BLaER1 (cell line): ENCODE measurements around the gene TSPAN12.
"Not testable (repeated sequence)": the region's sequence is repeated elsewhere in the genome, so short reads cannot be mapped to it uniquely, and the experiment has no call there.

ENCODE experiments used
- H3K27ac ChIP-seq: shearing (Covaris generic); formaldehyde crosslinking; 2 replicates; pipeline ENCODE4 v1.8.1; 2022
- H3K27me3 ChIP-seq: shearing (Covaris generic); formaldehyde crosslinking; 2 replicates; pipeline ENCODE4 v1.8.1; 2022
- H3K36me3 ChIP-seq: shearing (Covaris generic); formaldehyde crosslinking; 2 replicates; pipeline ENCODE4 v1.8.1; 2022
- H3K4me1 ChIP-seq: shearing (Covaris generic); formaldehyde crosslinking; 2 replicates; pipeline ENCODE4 v1.8.1; 2022
- H3K4me2 ChIP-seq: shearing (Covaris generic); formaldehyde crosslinking; 2 replicates; pipeline ENCODE4 v1.8.1; 2022
- H3K4me3 ChIP-seq: shearing (Covaris generic); formaldehyde crosslinking; 2 replicates; pipeline ENCODE4 v1.8.1; 2022
- H3K9ac ChIP-seq: shearing (Covaris generic); formaldehyde crosslinking; 2 replicates; pipeline ENCODE4 v1.8.1; 2022
- H3K9me3 ChIP-seq: shearing (Covaris generic); formaldehyde crosslinking; 2 replicates; pipeline ENCODE4 v1.8.1; 2022
- H4K20me1 ChIP-seq: shearing (Covaris generic); formaldehyde crosslinking; 2 replicates; pipeline ENCODE4 v1.8.1; 2022
- Cebpa-rat ChIP-seq: shearing (Covaris generic); IDR thresholded peaks from 2 replicates; pipeline ENCODE4 v1.8.1; 2022

Gene TSPAN12, protein sequence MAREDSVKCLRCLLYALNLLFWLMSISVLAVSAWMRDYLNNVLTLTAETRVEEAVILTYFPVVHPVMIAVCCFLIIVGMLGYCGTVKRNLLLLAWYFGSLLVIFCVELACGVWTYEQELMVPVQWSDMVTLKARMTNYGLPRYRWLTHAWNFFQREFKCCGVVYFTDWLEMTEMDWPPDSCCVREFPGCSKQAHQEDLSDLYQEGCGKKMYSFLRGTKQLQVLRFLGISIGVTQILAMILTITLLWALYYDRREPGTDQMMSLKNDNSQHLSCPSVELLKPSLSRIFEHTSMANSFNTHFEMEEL

GRCh38 chr7:120857588-120858573 lies at the start of gene TSPAN12:
TSPAN12 (minus strand) TSS chr7:120858144; CDS start chr7:120856763, 1,381 bp downstream.
- Histone ChIP-seq H3K9ac (peak within 1 kb of the TSS; percentile 86), H3K4me1 (peaks cover 13% of the 10 kb centered on the region), H3K9me3 (no peaks in the 10 kb centered on the region), H3K36me3 (no peaks in the 10 kb centered on the region), H4K20me1 (no peaks in the 10 kb centered on the region), H3K27me3 (no peaks in the 10 kb centered on the region), H3K27ac (peak within 1 kb of the TSS; percentile 64; the same call in 1 of the 2 replicates), H3K4me2 (peak within 1 kb of the TSS; percentile 83), H3K4me3 (peak within 1 kb of the TSS; percentile 89)
- no peak for TF ChIP-seq Cebpa-rat

DNA sequence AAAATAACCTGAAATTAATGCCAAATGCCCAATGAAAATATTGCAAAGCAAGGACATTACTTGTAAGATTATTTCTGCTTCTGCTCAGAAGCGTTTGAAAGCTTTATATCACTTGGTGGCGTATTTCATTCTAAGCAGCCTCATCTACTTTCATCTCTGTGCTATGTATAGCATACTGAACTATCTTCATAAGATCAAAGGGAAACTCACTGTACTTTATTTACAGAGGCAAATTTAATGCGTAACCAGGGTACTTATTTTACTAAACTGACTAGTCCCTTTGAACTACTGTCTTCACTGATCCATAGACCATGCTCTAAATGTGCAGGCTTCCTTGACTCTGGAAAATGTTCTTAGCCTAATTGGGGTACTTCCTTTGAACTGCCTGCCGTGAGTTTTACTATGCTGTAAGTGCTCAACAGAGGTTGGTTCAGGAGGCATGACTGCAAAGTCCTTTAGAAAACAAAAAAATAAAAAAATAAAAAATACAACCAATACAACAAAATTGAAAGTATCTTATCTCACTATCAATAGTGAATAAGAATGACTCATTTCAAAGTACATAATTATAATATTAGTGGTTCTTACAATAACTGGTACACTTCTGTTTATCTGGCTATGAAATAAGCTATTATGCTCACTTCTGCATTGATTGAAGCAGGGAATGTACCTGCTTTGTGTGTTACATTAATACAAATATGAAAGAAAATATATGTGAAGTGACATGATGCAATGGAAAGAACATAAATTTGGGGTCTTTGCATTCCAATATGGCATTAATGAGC lies 41.0 kb upstream of the TSPAN12 start:
- Histone ChIP-seq H3K4me2 (no peak overlapping the region), H3K9ac (no peak overlapping the region), H3K27ac (no peak overlapping the region), H3K27me3 (no peaks in the 10 kb centered on the region), H3K4me1 (no peaks in the 10 kb centered on the region), H4K20me1 (no peaks in the 10 kb centered on the region), H3K9me3 (peaks cover 26% of the 10 kb centered on the region), H3K4me3 (no peak overlapping the region), H3K36me3 (peaks cover 4% of the 10 kb centered on the region; the same call in 1 of the 2 replicates)
- TF ChIP-seq Cebpa-rat: no peak

GRCh38 chr7:120895253-120895652 lies 37.3 kb upstream of the TSPAN12 start:
- H3K27me3 ChIP-seq, H3K4me3 ChIP-seq, H3K9ac ChIP-seq, H3K4me1 ChIP-seq, H4K20me1 ChIP-seq, H3K27ac ChIP-seq, H3K36me3 ChIP-seq, H3K4me2 ChIP-seq: not testable (repeated sequence)
- H3K9me3 ChIP-seq: peaks cover 35% of the 10 kb centered on the region

GRCh38 chr7:120885602-120886001 lies 27.7 kb upstream of the TSPAN12 start:
- not testable (repeated sequence) for H3K4me3 ChIP-seq, H4K20me1 ChIP-seq, H3K27me3 ChIP-seq, H3K36me3 ChIP-seq, H3K9me3 ChIP-seq, H3K27ac ChIP-seq, H3K4me2 ChIP-seq, H3K4me1 ChIP-seq, H3K9ac ChIP-seq

GRCh38 chr7:120877701-120878100 lies 19.8 kb upstream of the TSPAN12 start:
- no peak overlapping the region for H3K4me3 ChIP-seq

GRCh38 chr7:120876922-120877321 lies 19.0 kb upstream of the TSPAN12 start:
- Histone ChIP-seq H3K4me1 (no peaks in the 10 kb centered on the region), H4K20me1 (no peaks in the 10 kb centered on the region), H3K9me3 (no peaks in the 10 kb centered on the region), H3K27me3 (no peaks in the 10 kb centered on the region), H3K9ac (no peak overlapping the region), H3K4me3 (no peak overlapping the region), H3K36me3 (no peaks in the 10 kb centered on the region), H3K27ac (no peak overlapping the region), H3K4me2 (no peak overlapping the region)
- no peak for TF ChIP-seq Cebpa-rat

More at GRCh38 chr7:120877701-120878100, 19.8 kb upstream of the TSPAN12 start:
- no peak overlapping the region for H3K27ac ChIP-seq
- no peaks in the 10 kb centered on the region for H3K36me3 ChIP-seq
- no peak for TF ChIP-seq Cebpa-rat
- no peaks in the 10 kb centered on the region for H4K20me1 ChIP-seq
- H3K4me2 ChIP-seq: no peak overlapping the region
- no peaks in the 10 kb centered on the region for H3K27me3 ChIP-seq
- no peaks in the 10 kb centered on the region for H3K9me3 ChIP-seq
- no peaks in the 10 kb centered on the region for H3K4me1 ChIP-seq
- H3K9ac ChIP-seq: no peak overlapping the region

- no peak for TF ChIP-seq Cebpa-rat
- no peaks in the 10 kb centered on the region for H4K20me1 ChIP-seq
- no peaks in the 10 kb centered on the region for H3K27me3 ChIP-seq
- H3K9me3 ChIP-seq: no peaks in the 10 kb centered on the region
- H3K4me2 ChIP-seq: no peak overlapping the region
- no peak overlapping the region for H3K9ac ChIP-seq
- no peaks in the 10 kb centered on the region for H3K36me3 ChIP-seq
- no peak overlapping the region for H3K4me3 ChIP-seq
- H3K27ac ChIP-seq: no peak overlapping the region
- H3K4me1 ChIP-seq: no peaks in the 10 kb centered on the region
These were observed 16.8 kb upstream of the TSPAN12 start for GRCh38 chr7:120874722-120875121.

DNA sequence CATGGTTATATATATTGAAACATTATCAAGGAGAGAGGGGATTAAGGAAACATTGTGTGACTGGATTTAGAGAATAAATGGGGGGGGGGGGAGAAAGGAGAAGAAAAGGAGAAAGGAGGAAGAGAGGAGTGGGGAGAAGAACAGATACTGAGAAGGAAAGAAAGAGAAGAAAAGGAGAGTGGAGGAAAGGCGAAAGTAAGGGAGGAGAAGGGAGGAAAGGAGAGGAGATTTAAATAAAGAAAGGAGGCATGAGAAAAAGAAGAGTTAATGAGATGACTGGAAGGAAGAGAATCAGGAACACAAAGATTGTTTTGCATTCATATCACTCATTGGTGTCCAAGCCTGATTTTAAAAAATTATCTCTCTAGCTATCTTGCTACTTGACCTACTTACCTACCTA lies 16.1 kb upstream of the TSPAN12 start:
- TF ChIP-seq Cebpa-rat: no peak
- Histone ChIP-seq H3K4me2 (no peak overlapping the region), H3K9me3 (no peaks in the 10 kb centered on the region), H3K27ac (no peak overlapping the region), H3K4me3 (no peak overlapping the region), H3K4me1 (no peaks in the 10 kb centered on the region), H4K20me1 (no peaks in the 10 kb centered on the region), H3K9ac (no peak overlapping the region), H3K36me3 (no peaks in the 10 kb centered on the region), H3K27me3 (no peaks in the 10 kb centered on the region)

DNA sequence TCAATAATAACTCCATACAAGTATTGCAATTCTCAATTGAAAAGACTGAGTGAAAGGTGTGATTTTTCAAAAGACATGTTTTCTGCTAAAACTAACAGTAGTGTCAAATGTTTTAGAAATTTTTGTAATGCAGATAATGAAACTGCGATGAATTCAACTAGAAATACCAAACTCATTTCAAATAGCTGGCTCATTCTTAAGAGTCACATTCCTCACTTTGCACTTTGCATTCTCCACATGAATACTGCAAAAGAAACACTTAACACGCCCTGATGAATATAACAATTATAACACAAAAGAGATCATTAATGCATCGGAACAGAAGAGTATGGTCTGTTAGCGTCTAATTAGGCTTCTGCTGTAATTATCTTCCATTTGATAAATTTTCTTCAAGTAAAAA lies 15.5 kb upstream of the TSPAN12 start:
- Histone ChIP-seq H3K4me1 (no peaks in the 10 kb centered on the region), H3K4me2 (no peak overlapping the region), H4K20me1 (no peaks in the 10 kb centered on the region), H3K36me3 (no peaks in the 10 kb centered on the region), H3K4me3 (no peak overlapping the region), H3K9me3 (no peaks in the 10 kb centered on the region), H3K9ac (no peak overlapping the region), H3K27ac (no peak overlapping the region), H3K27me3 (no peaks in the 10 kb centered on the region)
- no peak for TF ChIP-seq Cebpa-rat

DNA sequence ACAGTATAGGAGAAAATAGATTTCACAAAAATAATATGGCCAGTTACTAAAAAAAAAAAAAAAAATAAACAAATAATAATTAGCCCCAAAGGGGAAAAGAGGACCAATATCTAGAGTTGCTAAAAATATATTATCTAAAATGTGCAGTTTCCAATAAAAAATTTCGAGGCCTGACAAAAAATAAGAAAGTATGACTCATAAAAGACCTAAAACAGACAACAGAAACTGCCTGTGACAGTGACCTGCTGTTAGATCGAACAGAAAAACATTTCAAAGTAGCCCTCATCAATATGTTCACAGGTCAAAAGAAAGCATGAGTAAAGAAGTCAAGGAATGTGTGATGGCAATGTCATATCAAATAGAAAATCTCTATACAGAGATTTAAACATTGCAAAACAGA lies 11.8 kb upstream of the TSPAN12 start:
- Histone ChIP-seq H3K27ac (no peak overlapping the region), H3K4me2 (no peak overlapping the region), H3K9me3 (no peaks in the 10 kb centered on the region), H4K20me1 (no peaks in the 10 kb centered on the region), H3K4me1 (no peaks in the 10 kb centered on the region), H3K9ac (no peak overlapping the region), H3K4me3 (no peak overlapping the region), H3K27me3 (no peaks in the 10 kb centered on the region), H3K36me3 (no peaks in the 10 kb centered on the region)
- TF ChIP-seq Cebpa-rat: no peak
